Endothelial cell of umbilical vein (primary cell): ENCODE results near the gene LCT. TPM values are rescaled to one million over a fixed set of nuclear protein-coding genes. Genes with fewer than 3 reads are reported as not detected.

Source experiments
- BruUV-seq: library from RNA; stranded (reverse); fragments of 400-500 nt; replicated peaks from 2 replicates; lab custom pipeline; 2021; lab: Mats Ljungman, UMichigan
- CTCF ChIA-PET: fragments of 300-600, 350-600 bp; sonication (Branson Sonifier 250); formaldehyde crosslinking; loops from one replicate; lab custom pipeline; 2021; ENCODE audit warnings: antibody characterized with exemption, inconsistent platforms; lab: Charles Lee
- POLR2A ChIA-PET: fragments of 300-600, 350-600 bp; sonication (Branson Sonifier 250); formaldehyde crosslinking; loops from one replicate; lab custom pipeline; 2021; ENCODE audit warnings: antibody characterized with exemption, inconsistent platforms; lab: Charles Lee
- DNase-seq: peaks from one replicate; pipeline ENCODE4 v3.0.0-alpha.2; 2011; ENCODE audit warnings: low read depth, low spot score
- FAIRE-seq: peaks from 2 replicates; lab custom pipeline; 2011; peaks lifted over from hg19 to GRCh38; lab: Jason Lieb, UNC
- H2AFZ ChIP-seq: 2 replicates; pipeline ENCODE4 v1.6.0; 2012; ENCODE audit warnings: low read depth, low read length, control low read depth, inconsistent platforms
- H3K27ac ChIP-seq: 2 replicates; pipeline ENCODE4 v1.5.1; 2011; ENCODE audit warnings: low read depth, mild to moderate bottlenecking, control low read depth, low read length, moderate library complexity; ENCODE audit not compliant: insufficient read depth
- H3K27me3 ChIP-seq, 2 experiments: 2 replicates each; pipeline versions ENCODE4 v1.6.0 to v1.6.1; 2011; ENCODE audit warnings: low read length in 2 of 2, mixed read lengths in 1 of 2; ENCODE audit not compliant: control insufficient read depth in 2 of 2, insufficient read depth in 2 of 2
- H3K36me3 ChIP-seq, 2 experiments: 2 replicates in 1 of 2; 3 replicates in 1 of 2; pipeline ENCODE4 v1.5.1; 2011; ENCODE audit warnings: low read length in 2 of 2, mild to moderate bottlenecking in 1 of 2, moderate library complexity in 1 of 2; ENCODE audit not compliant: control insufficient read depth in 2 of 2, insufficient read depth in 2 of 2; ENCODE audit errors: extremely low read depth in 1 of 2
- H3K4me1 ChIP-seq: 3 replicates; pipeline ENCODE4 v1.5.1; 2011; ENCODE audit warnings: mild to moderate bottlenecking, low read length; ENCODE audit not compliant: control insufficient read depth, insufficient read depth; ENCODE audit errors: extremely low read depth
- H3K4me2 ChIP-seq: 2 replicates; pipeline ENCODE4 v1.6.1; 2011; ENCODE audit warnings: low read length, control low read depth, mixed read lengths; ENCODE audit not compliant: insufficient read depth
- H3K4me3 ChIP-seq, 3 experiments: fragments of 200-600 bp in 1 of 3; sonication (generic), shearing (Covaris generic) in 1 of 3; replicated peaks in 1 of 3; 2 replicates each; pipeline ENCODE4 v1.5.1; 2011 to 2016; ENCODE audit warnings: control low read depth in 3 of 3, low read length in 3 of 3, mild to moderate bottlenecking in 2 of 3, inconsistent platforms in 1 of 3, low read depth in 1 of 3, moderate library complexity in 1 of 3; ENCODE audit not compliant: insufficient read depth in 1 of 3
- H3K79me2 ChIP-seq: 2 replicates; pipeline ENCODE4 v1.6.0; 2012; ENCODE audit warnings: low read length, inconsistent platforms; ENCODE audit not compliant: control insufficient read depth, insufficient read depth
- H3K9ac ChIP-seq: replicated peaks from 2 replicates; pipeline ENCODE3; 2011; ENCODE audit warnings: low read length, control low read depth; ENCODE audit not compliant: insufficient read depth; ENCODE audit errors: extremely low read depth
- H3K9me1 ChIP-seq: replicated peaks from 3 replicates; pipeline ENCODE4 v1.6.0; 2011; ENCODE audit warnings: mild to moderate bottlenecking, low read length; ENCODE audit not compliant: control insufficient read depth, insufficient read depth; ENCODE audit errors: extremely low read depth
- H3K9me3 ChIP-seq: replicated peaks from 2 replicates; pipeline ENCODE4 v1.5.1; 2012; ENCODE audit warnings: low read length, inconsistent platforms; ENCODE audit not compliant: control insufficient read depth, insufficient read depth
- H4K20me1 ChIP-seq: replicated peaks from 2 replicates; pipeline ENCODE3; 2011; ENCODE audit warnings: mild to moderate bottlenecking, low read length; ENCODE audit not compliant: control insufficient read depth, insufficient read depth; ENCODE audit errors: extremely low read depth
- CTCF ChIP-seq, 2 donors: IDR thresholded peaks; 1 replicate in 1 of 2; 2 replicates in 1 of 2; pipeline ENCODE4 v1.5.1; 2011; ENCODE audit warnings: low read length in 2 of 2, mild to moderate bottlenecking in 2 of 2, moderate library complexity in 2 of 2, control low read depth in 1 of 2, inconsistent platforms in 1 of 2, low read depth in 1 of 2; ENCODE audit not compliant: insufficient read depth in 1 of 2; ENCODE audit errors: extremely low read depth in 1 of 2
- EZH2 ChIP-seq: IDR thresholded peaks from 2 replicates; pipeline ENCODE4 v1.6.1; 2012; ENCODE audit warnings: borderline replicate concordance, low read depth, mild to moderate bottlenecking, moderate library complexity, low read length, inconsistent platforms; ENCODE audit not compliant: severe bottlenecking
- FOS ChIP-seq: IDR thresholded peaks from 2 replicates; pipeline ENCODE4 v1.6.1; 2011; ENCODE audit warnings: mild to moderate bottlenecking, low read length, moderate library complexity, borderline replicate concordance; ENCODE audit not compliant: insufficient read depth
- GATA2 ChIP-seq: IDR thresholded peaks from 2 replicates; pipeline ENCODE4 v1.7.0; 2011; ENCODE audit warnings: low read depth, mild to moderate bottlenecking, moderate library complexity, mixed read lengths, low read length; ENCODE audit not compliant: insufficient read length, insufficient read depth
- MAX ChIP-seq: IDR thresholded peaks from 2 replicates; pipeline ENCODE4 v1.6.1; 2011; ENCODE audit not compliant: insufficient read depth, insufficient read length
- POLR2A ChIP-seq: IDR thresholded peaks from 2 replicates; pipeline ENCODE4 v1.6.1; 2012; ENCODE audit warnings: low read depth, mild to moderate bottlenecking, control low read depth, low read length
- POLR2AphosphoS5 ChIP-seq: IDR thresholded peaks from 2 replicates; pipeline ENCODE4 v1.6.1; 2012; ENCODE audit warnings: low read depth, mild to moderate bottlenecking, control low read depth, low read length, moderate library complexity; ENCODE audit not compliant: insufficient read depth
- dilution Hi-C: fragments of 300-500 bp; cut with MboI; formaldehyde crosslinking; loops from one replicate; pipeline ENCODE4 v1.15.0; 2019; ENCODE audit warnings: low sequenced_read_pairs; ENCODE audit not compliant: extremely low pct_ligation_motif_present
- intact Hi-C: fragments of 100-400 bp; cut with micrococcal nuclease; formaldehyde crosslinking; loops from one replicate; pipeline ENCODE4 v1.10.0; 2022
- polyA plus RNA-seq, 4 experiments: library from polyadenylated mRNA; depleted of rRNA in 3 of 4; stranded (reverse) in 3 of 4; unstranded in 1 of 4; fragments of >200 nt; gene quantifications; 2 replicates each; pipeline versions ENCODE4 v1.2.1 to v1.2.3, GENCODE V29; 2011 to 2012; ENCODE audit warnings: missing spikeins in 1 of 4
- total RNA-seq: library from RNA; stranded (reverse); gene quantifications from 2 replicates; pipeline ENCODE4 v1.2.3, GENCODE V29; 2021

LCT gene
- total and polyA plus RNA-seq, 2 donors (not counting 3 experiments of a cell fraction or from before 2014, with no cell fraction given): 0.07 TPM; not detected in 1

GRCh38 chr2:135851858-135852257 is 14.9 kb upstream of the LCT start:
- intact Hi-C loops: no loop called here
- H4K20me1 ChIP-seq: no peaks in the 10 kb centered on the region
- H3K4me3 ChIP-seq: no peak overlapping the region
- FAIRE-seq (no peak), DNase-seq (no peak)
- no peaks in the 10 kb centered on the region for H3K9me1 ChIP-seq
- BruUV-seq: no TSS peak
- H3K9me3 ChIP-seq: no peaks in the 10 kb centered on the region
- no peaks in the 10 kb centered on the region for H3K36me3 ChIP-seq
- ChIA-PET POLR2A (no interaction called here), CTCF (no interaction called here)
- H3K4me2 ChIP-seq: no peak overlapping the region
- no peak overlapping the region for H2AFZ ChIP-seq
- no peaks in the 10 kb centered on the region for H3K79me2 ChIP-seq
- TF ChIP-seq POLR2A: no peak
- TF ChIP-seq EZH2: no peak
- no peak for TF ChIP-seq MAX
- no peak for TF ChIP-seq GATA2
- TF ChIP-seq CTCF (IDR thresholded peaks at IDR 0.05; ENCODE audit: extremely low read depth in 1 of 2, insufficient read depth in 1 of 2, low read depth in 1 of 2, low read length in 2 of 2): no peak
- no peak for TF ChIP-seq FOS
- no peak for TF ChIP-seq POLR2AphosphoS5
- no peaks in the 10 kb centered on the region for H3K27me3 ChIP-seq
- no peaks in the 10 kb centered on the region for H3K4me1 ChIP-seq
- H3K27ac ChIP-seq: no peak overlapping the region
- dilution Hi-C loops: no loop called here
- no peak overlapping the region for H3K9ac ChIP-seq
